OCI-LY7 (cell line): ENCODE measurements around the gene ENO4. TPM values are rescaled to one million over a fixed set of nuclear protein-coding genes. Genes with fewer than 3 reads are reported as not detected.

ENCODE experiments used
- BruUV-seq: library from RNA; stranded (reverse); fragments of 400-500 nt; replicated peaks from 2 replicates; lab custom pipeline; 2021; lab: Mats Ljungman, UMichigan
- CTCF ChIA-PET: fragments of 300-600 bp; sonication (Branson Sonifier 250); formaldehyde crosslinking; loops from one replicate; lab custom pipeline; 2022; ENCODE audit warnings: antibody characterized with exemption; ENCODE audit not compliant: unreplicated experiment; lab: Charles Lee
- POLR2A ChIA-PET: fragments of 300-600 bp; sonication (Branson Sonifier 250); formaldehyde crosslinking; loops from one replicate; lab custom pipeline; 2022; ENCODE audit warnings: antibody characterized with exemption; lab: Charles Lee
- DNase-seq: peaks from one replicate; pipeline ENCODE4 v3.0.0-alpha.2; 2015; ENCODE audit warnings: low spot score
- H2AFZ ChIP-seq: fragments of 200-600 bp; sonication (generic), shearing (Covaris generic); 2 replicates; pipeline ENCODE4 v1.6.1; 2014; ENCODE audit warnings: mild to moderate bottlenecking, antibody characterized with exemption, low read length, moderate library complexity
- H3K27ac ChIP-seq: fragments of 200-600 bp; sonication (generic); 2 replicates; pipeline ENCODE4 v1.5.1; 2014; ENCODE audit warnings: mixed run types, low read depth, mild to moderate bottlenecking, moderate library complexity, low read length, inconsistent platforms; ENCODE audit not compliant: poor library complexity, severe bottlenecking
- H3K36me3 ChIP-seq: fragments of 200-600 bp; sonication (generic); 2 replicates; pipeline ENCODE4 v1.6.1; 2014; ENCODE audit warnings: mild to moderate bottlenecking, antibody characterized with exemption, low read length, moderate library complexity, mixed read lengths; ENCODE audit not compliant: insufficient read depth
- H3K4me1 ChIP-seq: fragments of 200-600 bp; sonication (generic); 2 replicates; pipeline ENCODE4 v1.5.1; 2014; ENCODE audit warnings: mild to moderate bottlenecking, low read length; ENCODE audit not compliant: insufficient read depth, poor library complexity, severe bottlenecking
- H3K4me2 ChIP-seq: fragments of 200-600 bp; sonication (generic); 2 replicates; pipeline ENCODE4 v1.6.1; 2014; ENCODE audit warnings: mild to moderate bottlenecking, low read length
- H3K4me3 ChIP-seq: fragments of 200-600 bp; sonication (generic); 2 replicates; pipeline ENCODE4 v1.5.1; 2014; ENCODE audit warnings: mild to moderate bottlenecking, low read depth, low read length; ENCODE audit not compliant: poor library complexity, severe bottlenecking
- H3K79me2 ChIP-seq: fragments of 200-600 bp; sonication (generic); 2 replicates; pipeline ENCODE4 v1.6.1; 2016; ENCODE audit warnings: low read depth, mild to moderate bottlenecking, low read length, moderate library complexity, mixed read lengths; ENCODE audit not compliant: insufficient read depth
- H3K9me2 ChIP-seq: fragments of 200-600 bp; sonication (generic); 2 replicates; pipeline ENCODE4 v1.6.1; 2016; ENCODE audit warnings: mild to moderate bottlenecking, low read length, mixed read lengths; ENCODE audit not compliant: insufficient read depth
- H3K9me3 ChIP-seq: fragments of 200-600 bp; sonication (generic); 2 replicates; pipeline ENCODE4 v1.6.1; 2014; ENCODE audit warnings: mild to moderate bottlenecking, mixed run types, low read length, mixed read lengths
- H4K20me1 ChIP-seq: fragments of 200-600 bp; sonication (generic); 2 replicates; pipeline ENCODE4 v1.6.1; 2014; ENCODE audit warnings: mild to moderate bottlenecking, antibody characterized with exemption, low read length, moderate library complexity, mixed read lengths; ENCODE audit not compliant: insufficient read depth
- CTCF ChIP-seq: fragments of 200-600 bp; sonication (generic); conservative IDR thresholded peaks from 2 replicates; pipeline ENCODE4 v1.5.1; 2014; ENCODE audit warnings: mild to moderate bottlenecking, antibody characterized with exemption, low read length, moderate library complexity, mixed read lengths
- EZH2phosphoT487 ChIP-seq: fragments of 200-600 bp; sonication (generic); IDR thresholded peaks from 2 replicates; pipeline ENCODE4 v1.6.1; 2018; ENCODE audit warnings: low read depth, borderline replicate concordance, mild to moderate bottlenecking, mixed run types, antibody characterized with exemption, low read length, moderate library complexity, mixed read lengths
- intact Hi-C: fragments of 100-400 bp; cut with micrococcal nuclease; formaldehyde crosslinking; loops from one replicate; pipeline ENCODE4 v1.10.0; 2022; ENCODE audit not compliant: unreplicated experiment
- total RNA-seq, 2 experiments: library from RNA; depleted of rRNA in 1 of 2; stranded (reverse); fragments of >200 nt in 1 of 2; shearing (Covaris generic) in 1 of 2; gene quantifications; 2 replicates each; pipeline ENCODE4 v1.2.3, GENCODE V29; 2014 to 2022

Gene ENO4
- total RNA-seq, 2 experiments from 2014 or later, result not detected

DNA sequence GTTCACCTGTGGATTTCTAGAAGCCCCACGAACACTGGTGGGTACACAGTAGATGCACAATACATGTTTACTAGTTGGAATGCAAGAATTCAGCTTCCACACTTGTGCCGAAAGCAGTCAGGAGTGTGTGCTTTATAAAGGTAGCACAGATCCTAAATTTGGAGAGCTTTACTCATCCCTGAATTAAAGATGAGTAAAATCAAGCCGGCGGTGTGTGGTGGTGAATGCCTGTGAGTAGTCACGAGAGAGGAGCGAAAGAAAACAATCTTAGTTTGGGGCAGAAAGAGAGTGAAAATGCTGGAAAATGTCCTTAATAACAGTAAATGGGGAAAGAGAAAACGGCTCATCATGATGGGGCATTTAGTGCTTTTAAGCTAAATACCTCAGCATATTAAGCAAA lies 13.6 kb upstream of the ENO4 start:
- TF ChIP-seq EZH2phosphoT487, result no peak
- TF ChIP-seq CTCF, result no peak
- H3K27ac ChIP-seq, result no peak overlapping the region
- H2AFZ ChIP-seq, result no peak overlapping the region
- no TSS peak for BruUV-seq
- no peaks in the 10 kb centered on the region for H3K9me3 ChIP-seq
- H3K4me2 ChIP-seq, result no peak overlapping the region
- intact Hi-C loops, result no loop called here
- no peaks in the 10 kb centered on the region for H3K9me2 ChIP-seq
- H3K4me1 ChIP-seq, result no peaks in the 10 kb centered on the region
- ChIA-PET CTCF (interaction anchor here (0.6 kb wide), 1 partner anchor 29 kb away, joined by 4 read pairs; no protein-coding TSS in a partner anchor), POLR2A (no interaction called here)
- no peaks in the 10 kb centered on the region for H4K20me1 ChIP-seq
- H3K36me3 ChIP-seq, result no peaks in the 10 kb centered on the region
- DNase-seq, result no peak
- H3K79me2 ChIP-seq, result no peaks in the 10 kb centered on the region
- no peak overlapping the region for H3K4me3 ChIP-seq

DNA sequence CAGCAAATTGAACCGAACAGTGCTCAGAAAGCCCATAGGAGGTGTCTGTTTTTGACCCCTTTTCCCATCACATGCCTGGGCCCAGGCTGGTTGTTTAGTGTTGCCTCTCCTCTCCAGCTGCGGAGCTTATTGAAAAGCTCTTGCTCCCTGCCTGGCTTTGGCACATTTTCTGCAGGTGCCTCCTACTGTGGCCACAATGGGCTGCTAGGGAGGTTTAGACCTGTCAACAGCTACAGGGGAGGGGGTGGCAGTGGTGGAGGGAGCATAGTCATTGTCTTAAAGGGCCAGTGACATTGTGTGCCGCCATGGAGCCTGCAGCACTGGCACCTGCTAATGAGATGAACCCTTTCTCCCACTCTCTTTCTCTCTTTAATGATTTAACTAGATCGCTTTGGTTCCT lies 13.2 kb upstream of the ENO4 start:
- ChIA-PET POLR2A (no interaction called here), CTCF (interaction anchor here (0.6 kb wide), 1 partner anchor 29 kb away, joined by 4 read pairs; no protein-coding TSS in a partner anchor)
- Histone ChIP-seq H3K4me2 (no peak overlapping the region; the same call in 1 of the 2 replicates), H3K36me3 (no peaks in the 10 kb centered on the region), H2AFZ (no peak overlapping the region), H4K20me1 (no peaks in the 10 kb centered on the region), H3K79me2 (no peaks in the 10 kb centered on the region), H3K4me1 (no peaks in the 10 kb centered on the region), H3K27ac (no peak overlapping the region), H3K9me3 (no peaks in the 10 kb centered on the region), H3K4me3 (no peak overlapping the region), H3K9me2 (no peaks in the 10 kb centered on the region)
- no peak for DNase-seq
- intact Hi-C loops, result no loop called here
- BruUV-seq, result no TSS peak
- no peak for TF ChIP-seq CTCF
- TF ChIP-seq EZH2phosphoT487, result no peak

DNA sequence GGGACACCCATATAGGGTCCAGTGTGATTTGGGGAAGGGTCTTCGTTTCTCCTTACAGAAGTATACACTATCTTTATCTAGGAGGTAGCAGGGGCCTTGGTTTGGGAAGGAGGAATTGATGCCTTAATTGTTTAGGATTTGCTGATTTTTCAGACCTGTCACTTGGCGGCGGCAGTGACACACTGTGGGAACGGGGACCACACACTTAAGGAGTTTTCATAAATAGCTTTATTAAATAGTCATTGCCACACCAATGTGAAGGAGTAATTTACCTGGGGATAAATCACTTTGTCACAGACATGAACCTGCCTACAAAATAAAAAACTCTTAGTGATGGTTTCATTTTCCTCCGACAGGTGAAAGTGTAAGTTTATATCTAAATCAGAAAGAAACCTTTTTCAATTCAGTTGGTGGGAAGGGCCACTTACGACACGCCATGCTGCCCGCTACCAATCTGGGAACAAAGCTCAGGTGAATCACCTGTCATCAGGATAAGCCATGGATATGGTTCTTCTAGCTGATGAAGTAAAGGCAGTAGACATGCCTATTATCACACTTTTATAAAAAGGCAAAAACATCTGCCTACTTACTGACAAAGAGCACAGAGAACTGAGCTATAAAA lies 12.3 kb upstream of the ENO4 start:
- POLR2A ChIA-PET, result interaction anchor here (0.6 to 2.7 kb wide), 3 partner anchors 12 to 1186 kb away, joined by 3 to 16 read pairs (median 4); partner anchors contain the start of gene ENO4
- intact Hi-C loops, result no loop called here
- CTCF ChIA-PET, result no interaction called here

More for the DNA sequence above, 12.3 kb upstream of the ENO4 start:
- no peak for DNase-seq
- Histone ChIP-seq H3K9me2 (no peaks in the 10 kb centered on the region), H2AFZ (no peak overlapping the region), H3K4me3 (no peak overlapping the region), H3K79me2 (no peaks in the 10 kb centered on the region), H3K4me2 (no peak overlapping the region; the same call in 1 of the 2 replicates), H4K20me1 (no peaks in the 10 kb centered on the region), H3K9me3 (no peaks in the 10 kb centered on the region), H3K36me3 (no peaks in the 10 kb centered on the region), H3K27ac (no peak overlapping the region), H3K4me1 (no peaks in the 10 kb centered on the region)
- BruUV-seq, result no TSS peak
- TF ChIP-seq EZH2phosphoT487 (no peak), CTCF (no peak)
